WTC11 (cell line): ENCODE results near the gene RFNG. TPM values are rescaled to one million over a fixed set of nuclear protein-coding genes. Genes with fewer than 3 reads are reported as not detected.

Experiments used
- ATAC-seq: fragments of 200-7000 bp; cut with Tn5 transposase; 2 replicates; pipeline ENCODE4 v1.10.0; 2021; ENCODE audit warnings: mild to moderate bottlenecking, moderate library complexity
- CTCF ChIA-PET: fragments of 300-600 bp; sonication (Branson Sonifier 250); formaldehyde crosslinking; loops from one replicate; lab custom pipeline; 2021; ENCODE audit warnings: antibody characterized with exemption; lab: Charles Lee
- POLR2A ChIA-PET: fragments of 350-600 bp; sonication (Branson Sonifier 250); formaldehyde crosslinking; loops from one replicate; lab custom pipeline; 2021; ENCODE audit warnings: antibody characterized with exemption; lab: Charles Lee
- DNase-seq: peaks from one replicate; pipeline ENCODE4 v3.0.0; 2021; ENCODE audit warnings: low spot score
- H3K27ac Mint-ChIP-seq: 2 replicates; pipeline ENCODE4 v1.8.0; 2021; ENCODE audit warnings: mixed read lengths
- H3K27me3 Mint-ChIP-seq: 2 replicates; pipeline ENCODE4 v1.8.0; 2021; ENCODE audit warnings: low read depth, mild to moderate bottlenecking, moderate library complexity, mixed read lengths
- H3K36me3 Mint-ChIP-seq: 2 replicates; pipeline ENCODE4 v1.8.0; 2021; ENCODE audit warnings: mixed read lengths
- H3K4me1 Mint-ChIP-seq: 2 replicates; pipeline ENCODE4 v1.8.0; 2022; ENCODE audit warnings: mixed read lengths
- H3K4me3 Mint-ChIP-seq: 2 replicates; pipeline ENCODE4 v1.8.0; 2021; ENCODE audit warnings: mild to moderate bottlenecking, moderate library complexity, mixed read lengths
- H3K9me3 Mint-ChIP-seq: 2 replicates; pipeline ENCODE4 v1.8.0; 2021; ENCODE audit warnings: mixed read lengths
- ATF1 ChIP-seq: sonication (generic); formaldehyde crosslinking; IDR thresholded peaks from 2 replicates; pipeline ENCODE4 v1.8.1; 2023; ENCODE audit warnings: mild to moderate bottlenecking, moderate library complexity, missing genetic modification reagents
- CBFB ChIP-seq: sonication (generic); formaldehyde crosslinking; IDR thresholded peaks from 2 replicates; pipeline ENCODE4 v1.8.1; 2022; ENCODE audit warnings: mild to moderate bottlenecking, low read depth, missing genetic modification reagents
- ELF4 ChIP-seq: sonication (generic); formaldehyde crosslinking; IDR thresholded peaks from 2 replicates; pipeline ENCODE4 v1.8.1; 2022; ENCODE audit warnings: low read depth, mild to moderate bottlenecking, moderate library complexity, missing genetic modification reagents
- ETV6 ChIP-seq: sonication (generic); formaldehyde crosslinking; IDR thresholded peaks from 2 replicates; pipeline ENCODE4 v1.8.1; 2022; ENCODE audit warnings: mild to moderate bottlenecking, missing genetic modification reagents
- FOXP1 ChIP-seq: sonication (generic); formaldehyde crosslinking; IDR thresholded peaks from 2 replicates; pipeline ENCODE4 v1.8.0; 2022; ENCODE audit warnings: missing genetic modification reagents, mild to moderate bottlenecking, moderate library complexity, borderline replicate concordance
- GABPB1 ChIP-seq: sonication (generic); formaldehyde crosslinking; IDR thresholded peaks from 2 replicates; pipeline ENCODE4 v1.8.1; 2023; ENCODE audit warnings: mild to moderate bottlenecking, missing genetic modification reagents
- JAZF1 ChIP-seq: fragments of 250-450 bp; sonication (Bioruptor Pico); IDR thresholded peaks from 2 replicates; pipeline ENCODE4 v1.9.0; 2021; ENCODE audit warnings: moderate library complexity, mild to moderate bottlenecking, inconsistent platforms
- MXD4 ChIP-seq: fragments of 250-450 bp; sonication (Bioruptor Pico); IDR thresholded peaks from 2 replicates; pipeline ENCODE4 v1.8.0; 2021; ENCODE audit warnings: mild to moderate bottlenecking, moderate library complexity, borderline replicate concordance
- NR2C2 ChIP-seq: sonication (generic); formaldehyde crosslinking; IDR thresholded peaks from 2 replicates; pipeline ENCODE4 v1.8.0; 2022; ENCODE audit warnings: mild to moderate bottlenecking, missing genetic modification reagents
- RELA ChIP-seq: sonication (generic); formaldehyde crosslinking; IDR thresholded peaks from 2 replicates; pipeline ENCODE4 v1.8.1; 2022; ENCODE audit warnings: missing genetic modification reagents, mild to moderate bottlenecking, borderline replicate concordance
- ZNF396 ChIP-seq: fragments of 250-450 bp; sonication (Bioruptor Pico); IDR thresholded peaks from 2 replicates; pipeline ENCODE4 v1.8.0; 2021; ENCODE audit warnings: mild to moderate bottlenecking, moderate library complexity, borderline replicate concordance
- ZNF416 ChIP-seq: fragments of 250-450 bp; sonication (Bioruptor Pico); IDR thresholded peaks from 2 replicates; pipeline ENCODE4 v1.9.0; 2021; ENCODE audit warnings: mild to moderate bottlenecking, inconsistent platforms
- total RNA-seq: library from RNA; stranded (reverse); gene quantifications from 3 replicates; pipeline ENCODE4 v1.2.3, GENCODE V29; 2021
- TF ChIP-seq, protein P1 (sequence below): fragments of 250-450 bp; sonication (Bioruptor Pico); IDR thresholded peaks from 2 replicates; pipeline ENCODE4 v1.9.0; 2021; ENCODE audit warnings: mild to moderate bottlenecking
- TF ChIP-seq, protein P2 (sequence below): sonication (generic); formaldehyde crosslinking; IDR thresholded peaks from 2 replicates; pipeline ENCODE4 v1.8.1; 2023; ENCODE audit warnings: mild to moderate bottlenecking, missing genetic modification reagents
- TF ChIP-seq, protein P3 (sequence below): sonication (generic); formaldehyde crosslinking; IDR thresholded peaks from 2 replicates; pipeline ENCODE4 v1.8.1; 2022; ENCODE audit warnings: missing genetic modification reagents, borderline replicate concordance
- TF ChIP-seq, protein P4 (sequence below): sonication (generic); formaldehyde crosslinking; conservative IDR thresholded peaks from 2 replicates; pipeline ENCODE4 v1.8.1; 2023; ENCODE audit warnings: mild to moderate bottlenecking, low read depth, missing genetic modification reagents, moderate library complexity
- TF ChIP-seq, protein P5 (sequence below): sonication (generic); formaldehyde crosslinking; IDR thresholded peaks from 2 replicates; pipeline ENCODE4 v1.8.0; 2023; ENCODE audit warnings: mild to moderate bottlenecking, missing genetic modification reagents

RFNG gene
- total RNA-seq, 1 experiment from 2014 or later: 41.6 TPM

DNA sequence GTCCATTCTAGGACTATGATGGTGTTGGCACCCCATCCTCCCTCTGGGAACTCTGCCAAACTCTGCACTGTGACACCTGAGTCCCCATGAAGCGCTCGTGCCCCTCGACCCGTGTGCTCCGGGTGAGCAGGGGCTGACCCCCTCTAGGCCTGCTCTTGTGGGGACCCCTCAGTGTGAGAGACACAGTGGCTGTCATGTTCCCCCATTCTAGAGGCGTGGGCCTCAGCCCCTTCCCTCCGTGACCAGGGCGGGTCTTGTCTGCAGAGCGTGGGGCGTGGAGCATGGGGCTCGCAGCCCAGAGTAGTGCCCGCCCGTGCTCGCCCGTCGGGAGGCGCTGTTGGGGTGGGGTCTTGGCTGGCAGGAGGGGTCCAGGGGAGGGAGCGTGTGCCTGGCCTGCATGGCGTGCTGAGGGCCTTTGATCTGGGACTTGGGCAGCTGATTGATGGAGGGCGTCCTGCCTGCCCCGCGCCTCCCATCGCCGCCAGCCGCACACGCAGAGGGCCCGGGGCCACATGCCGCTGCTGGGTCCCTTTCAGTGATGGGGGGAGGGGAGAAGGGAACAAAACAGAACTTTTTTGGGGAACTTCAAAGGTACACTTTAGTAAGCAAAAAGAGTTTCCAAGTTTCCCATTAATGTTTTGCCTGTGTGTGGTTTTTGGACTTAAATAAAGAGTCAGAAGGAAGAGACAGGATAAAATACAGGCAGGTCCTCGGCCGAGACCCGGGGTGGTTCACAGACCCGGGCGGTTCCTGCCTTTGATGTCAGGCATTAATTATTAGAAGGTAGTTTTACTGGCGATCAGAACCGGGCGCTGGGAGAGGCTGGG lies 51.4 kb downstream of the RFNG start (continued):
- TF ChIP-seq ZNF416 (CRISPR knock-in tag) (no peak), RELA (no peak), MXD4 (CRISPR knock-in tag) (no peak)
- TF ChIP-seq, protein P1, sequence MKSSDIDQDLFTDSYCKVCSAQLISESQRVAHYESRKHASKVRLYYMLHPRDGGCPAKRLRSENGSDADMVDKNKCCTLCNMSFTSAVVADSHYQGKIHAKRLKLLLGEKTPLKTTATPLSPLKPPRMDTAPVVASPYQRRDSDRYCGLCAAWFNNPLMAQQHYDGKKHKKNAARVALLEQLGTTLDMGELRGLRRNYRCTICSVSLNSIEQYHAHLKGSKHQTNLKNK (CRISPR knock-in tag): no peak
- TF ChIP-seq, protein P2, sequence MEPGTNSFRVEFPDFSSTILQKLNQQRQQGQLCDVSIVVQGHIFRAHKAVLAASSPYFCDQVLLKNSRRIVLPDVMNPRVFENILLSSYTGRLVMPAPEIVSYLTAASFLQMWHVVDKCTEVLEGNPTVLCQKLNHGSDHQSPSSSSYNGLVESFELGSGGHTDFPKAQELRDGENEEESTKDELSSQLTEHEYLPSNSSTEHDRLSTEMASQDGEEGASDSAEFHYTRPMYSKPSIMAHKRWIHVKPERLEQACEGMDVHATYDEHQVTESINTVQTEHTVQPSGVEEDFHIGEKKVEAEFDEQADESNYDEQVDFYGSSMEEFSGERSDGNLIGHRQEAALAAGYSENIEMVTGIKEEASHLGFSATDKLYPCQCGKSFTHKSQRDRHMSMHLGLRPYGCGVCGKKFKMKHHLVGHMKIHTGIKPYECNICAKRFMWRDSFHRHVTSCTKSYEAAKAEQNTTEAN (CRISPR knock-in tag): no peak

DNA sequence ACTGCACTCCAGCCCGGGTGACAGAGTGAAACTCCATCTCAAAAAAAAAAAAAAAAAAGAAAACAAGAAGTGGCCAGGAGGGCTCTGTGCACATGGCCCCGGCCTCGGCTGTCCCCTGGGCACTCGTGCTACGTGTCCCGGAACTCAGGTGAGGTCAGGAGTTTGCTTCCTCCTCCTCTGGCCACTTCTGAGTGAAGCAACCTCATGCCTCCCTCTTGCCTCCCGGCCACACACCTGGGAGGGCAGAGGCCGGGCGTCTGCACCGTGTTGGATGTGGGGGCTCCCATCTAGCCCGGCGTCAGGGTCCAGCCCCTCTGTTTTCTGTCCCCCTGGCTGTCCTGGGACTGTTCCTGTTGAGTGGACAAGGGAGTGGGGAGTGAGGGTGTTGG lies 52.0 kb downstream of the RFNG start:
- Mint-ChIP-seq H3K27ac (no peak overlapping the region), H3K4me1 (no peaks in the 10 kb centered on the region), H3K9me3 (no peaks in the 10 kb centered on the region), H3K36me3 (no peaks in the 10 kb centered on the region), H3K27me3 (no peaks in the 10 kb centered on the region), H3K4me3 (no peak overlapping the region)
- ChIA-PET POLR2A (no interaction called here), CTCF (interaction anchor here (1.0 kb wide), 1 partner anchor 20 kb away, joined by 4 read pairs; no protein-coding TSS in a partner anchor)
- TF ChIP-seq ETV6 (CRISPR knock-in tag) (no peak), GABPB1 (CRISPR knock-in tag) (0 out of 2 replicates have a peak, but pooled peaks have one; percentile 12)
- ATAC-seq (no peak), DNase-seq (no peak)

DNA sequence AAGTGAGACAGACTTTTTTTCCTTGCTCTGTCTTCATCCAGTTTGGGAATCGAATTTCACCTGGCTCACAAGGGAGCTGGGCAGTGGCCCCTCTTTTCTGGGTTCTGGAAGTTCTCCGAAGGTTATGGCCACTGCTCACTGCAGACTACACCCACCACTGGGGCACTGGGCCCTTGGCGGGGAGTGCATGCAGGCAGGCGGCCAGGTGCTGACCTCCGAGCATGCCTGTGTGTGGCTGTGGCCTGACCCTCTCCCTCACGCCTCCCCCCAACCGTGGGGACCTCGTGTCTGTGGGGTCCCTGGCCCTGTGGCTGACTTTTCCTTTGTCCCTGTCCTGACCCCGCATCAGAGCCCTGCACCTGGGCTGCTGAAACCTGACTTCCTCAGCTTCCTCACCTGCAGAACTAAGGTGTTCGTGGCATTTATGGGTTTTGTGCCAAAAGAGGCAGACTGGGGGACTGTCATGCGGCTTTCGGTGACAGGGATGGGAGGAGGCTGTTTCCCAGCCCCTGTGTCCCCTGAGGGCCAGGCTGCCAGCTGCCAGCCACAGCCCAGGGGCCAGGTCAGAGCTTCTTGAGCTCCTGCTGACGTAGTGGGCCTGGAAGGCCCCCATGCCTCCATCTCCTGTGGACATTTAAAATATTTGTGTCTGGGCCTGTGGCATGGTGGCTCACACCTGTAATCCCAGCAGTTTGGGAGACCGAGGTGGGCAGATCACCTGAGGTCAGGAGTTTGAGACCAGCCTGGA lies 52.7 kb downstream of the RFNG start:
- CTCF ChIA-PET: interaction anchor here (1.0 kb wide), 1 partner anchor 21 kb away, joined by 4 read pairs; no protein-coding TSS in a partner anchor
- no peaks in the 10 kb centered on the region for H3K9me3 Mint-ChIP-seq
- peaks cover 2% of the 10 kb centered on the region for H3K4me1 Mint-ChIP-seq
- DNase-seq (no peak), ATAC-seq (no peak)
- H3K27ac Mint-ChIP-seq: no peak overlapping the region
- no peaks in the 10 kb centered on the region for H3K27me3 Mint-ChIP-seq
- H3K36me3 Mint-ChIP-seq: no peaks in the 10 kb centered on the region
- H3K4me3 Mint-ChIP-seq: no peak overlapping the region
- TF ChIP-seq ATF1 (CRISPR knock-in tag) (no peak), ZNF396 (CRISPR knock-in tag) (no peak), RELA (no peak), JAZF1 (CRISPR knock-in tag) (no peak), CBFB (CRISPR knock-in tag) (no peak), ELF4 (CRISPR knock-in tag) (no peak), NR2C2 (CRISPR knock-in tag) (no peak)
- TF ChIP-seq, protein P3, sequence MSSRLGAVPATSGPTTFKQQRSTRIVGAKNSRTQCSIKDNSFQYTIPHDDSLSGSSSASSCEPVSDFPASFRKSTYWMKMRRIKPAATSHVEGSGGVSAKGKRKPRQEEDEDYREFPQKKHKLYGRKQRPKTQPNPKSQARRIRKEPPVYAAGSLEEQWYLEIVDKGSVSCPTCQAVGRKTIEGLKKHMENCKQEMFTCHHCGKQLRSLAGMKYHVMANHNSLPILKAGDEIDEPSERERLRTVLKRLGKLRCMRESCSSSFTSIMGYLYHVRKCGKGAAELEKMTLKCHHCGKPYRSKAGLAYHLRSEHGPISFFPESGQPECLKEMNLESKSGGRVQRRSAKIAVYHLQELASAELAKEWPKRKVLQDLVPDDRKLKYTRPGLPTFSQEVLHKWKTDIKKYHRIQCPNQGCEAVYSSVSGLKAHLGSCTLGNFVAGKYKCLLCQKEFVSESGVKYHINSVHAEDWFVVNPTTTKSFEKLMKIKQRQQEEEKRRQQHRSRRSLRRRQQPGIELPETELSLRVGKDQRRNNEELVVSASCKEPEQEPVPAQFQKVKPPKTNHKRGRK (CRISPR knock-in tag): no peak
- POLR2A ChIA-PET: no interaction called here

DNA sequence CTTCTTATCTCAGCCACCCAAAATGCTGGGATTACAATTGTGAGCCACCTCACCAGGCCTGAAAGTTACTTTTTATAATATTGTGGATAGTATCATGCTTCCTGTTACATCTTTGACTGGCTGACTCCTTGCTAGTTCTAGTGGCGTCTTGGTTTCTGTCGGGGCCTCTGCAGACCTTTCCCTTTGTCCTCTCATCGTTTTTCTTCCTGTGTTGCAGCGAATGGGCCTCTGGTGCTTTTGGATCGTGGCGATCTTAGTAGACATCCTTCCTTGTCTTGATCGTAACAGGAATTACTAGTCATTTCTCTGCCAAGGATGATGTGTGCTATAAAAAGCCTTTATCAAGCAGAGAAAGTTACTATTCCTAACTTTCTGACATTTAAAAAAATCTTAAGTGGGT lies 53.4 kb downstream of the RFNG start:
- no peaks in the 10 kb centered on the region for H3K36me3 Mint-ChIP-seq
- CTCF ChIA-PET: interaction anchor here (1.0 kb wide), 2 partner anchors 21 to 39 kb away, joined by 4 read pairs; no protein-coding TSS in a partner anchor
- no peak for TF ChIP-seq FOXP1
- TF ChIP-seq, protein P4, sequence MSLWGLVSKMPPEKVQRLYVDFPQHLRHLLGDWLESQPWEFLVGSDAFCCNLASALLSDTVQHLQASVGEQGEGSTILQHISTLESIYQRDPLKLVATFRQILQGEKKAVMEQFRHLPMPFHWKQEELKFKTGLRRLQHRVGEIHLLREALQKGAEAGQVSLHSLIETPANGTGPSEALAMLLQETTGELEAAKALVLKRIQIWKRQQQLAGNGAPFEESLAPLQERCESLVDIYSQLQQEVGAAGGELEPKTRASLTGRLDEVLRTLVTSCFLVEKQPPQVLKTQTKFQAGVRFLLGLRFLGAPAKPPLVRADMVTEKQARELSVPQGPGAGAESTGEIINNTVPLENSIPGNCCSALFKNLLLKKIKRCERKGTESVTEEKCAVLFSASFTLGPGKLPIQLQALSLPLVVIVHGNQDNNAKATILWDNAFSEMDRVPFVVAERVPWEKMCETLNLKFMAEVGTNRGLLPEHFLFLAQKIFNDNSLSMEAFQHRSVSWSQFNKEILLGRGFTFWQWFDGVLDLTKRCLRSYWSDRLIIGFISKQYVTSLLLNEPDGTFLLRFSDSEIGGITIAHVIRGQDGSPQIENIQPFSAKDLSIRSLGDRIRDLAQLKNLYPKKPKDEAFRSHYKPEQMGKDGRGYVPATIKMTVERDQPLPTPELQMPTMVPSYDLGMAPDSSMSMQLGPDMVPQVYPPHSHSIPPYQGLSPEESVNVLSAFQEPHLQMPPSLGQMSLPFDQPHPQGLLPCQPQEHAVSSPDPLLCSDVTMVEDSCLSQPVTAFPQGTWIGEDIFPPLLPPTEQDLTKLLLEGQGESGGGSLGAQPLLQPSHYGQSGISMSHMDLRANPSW (CRISPR knock-in tag): no peak
- TF ChIP-seq, protein P5, sequence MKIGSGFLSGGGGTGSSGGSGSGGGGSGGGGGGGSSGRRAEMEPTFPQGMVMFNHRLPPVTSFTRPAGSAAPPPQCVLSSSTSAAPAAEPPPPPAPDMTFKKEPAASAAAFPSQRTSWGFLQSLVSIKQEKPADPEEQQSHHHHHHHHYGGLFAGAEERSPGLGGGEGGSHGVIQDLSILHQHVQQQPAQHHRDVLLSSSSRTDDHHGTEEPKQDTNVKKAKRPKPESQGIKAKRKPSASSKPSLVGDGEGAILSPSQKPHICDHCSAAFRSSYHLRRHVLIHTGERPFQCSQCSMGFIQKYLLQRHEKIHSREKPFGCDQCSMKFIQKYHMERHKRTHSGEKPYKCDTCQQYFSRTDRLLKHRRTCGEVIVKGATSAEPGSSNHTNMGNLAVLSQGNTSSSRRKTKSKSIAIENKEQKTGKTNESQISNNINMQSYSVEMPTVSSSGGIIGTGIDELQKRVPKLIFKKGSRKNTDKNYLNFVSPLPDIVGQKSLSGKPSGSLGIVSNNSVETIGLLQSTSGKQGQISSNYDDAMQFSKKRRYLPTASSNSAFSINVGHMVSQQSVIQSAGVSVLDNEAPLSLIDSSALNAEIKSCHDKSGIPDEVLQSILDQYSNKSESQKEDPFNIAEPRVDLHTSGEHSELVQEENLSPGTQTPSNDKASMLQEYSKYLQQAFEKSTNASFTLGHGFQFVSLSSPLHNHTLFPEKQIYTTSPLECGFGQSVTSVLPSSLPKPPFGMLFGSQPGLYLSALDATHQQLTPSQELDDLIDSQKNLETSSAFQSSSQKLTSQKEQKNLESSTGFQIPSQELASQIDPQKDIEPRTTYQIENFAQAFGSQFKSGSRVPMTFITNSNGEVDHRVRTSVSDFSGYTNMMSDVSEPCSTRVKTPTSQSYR: no peak

More for the DNA sequence above, 53.4 kb downstream of the RFNG start:
- ATAC-seq: no peak
- Mint-ChIP-seq H3K27me3 (no peaks in the 10 kb centered on the region), H3K9me3 (no peaks in the 10 kb centered on the region), H3K4me3 (no peak overlapping the region), H3K27ac (no peak overlapping the region; the same call in 1 of the 2 replicates), H3K4me1 (peaks cover 5% of the 10 kb centered on the region)
- POLR2A ChIA-PET: no interaction called here
- DNase-seq: no peak
